K562 (cell line): ENCODE results near the gene SYNJ2. TPM values are rescaled to one million over a fixed set of nuclear protein-coding genes. Genes with fewer than 3 reads are reported as not detected.

Experiments
- ATAC-seq: fragments of 200-7000 bp; cut with Tn5 transposase; 3 replicates; pipeline ENCODE4 v1.9.1; 2020; ENCODE audit warnings: moderate library complexity
- BruUV-seq: library from RNA; stranded (reverse); fragments of 400-500 nt; replicated peaks from 2 replicates; lab custom pipeline; 2021; lab: Mats Ljungman, UMichigan
- CTCF ChIA-PET: fragments of 300-600 bp; formaldehyde crosslinking; extraction: SDS; loops from one replicate; lab custom pipeline; 2021; ENCODE audit warnings: low intra/inter-chr PET ratio; lab: Yijun Ruan, JAX
- POLR2A ChIA-PET: fragments of 300-600, 350-650 bp; sonication (Branson Sonifier 250); formaldehyde crosslinking; extraction: SDS; loops from one replicate; lab custom pipeline; 2021; ENCODE audit warnings: antibody characterized with exemption, inconsistent platforms; lab: Yijun Ruan, JAX
- DNase-seq, 4 experiments: peaks; one replicate each; pipeline versions ENCODE4 v3.0.0 to v3.0.0-alpha.2; 2011 to 2018; ENCODE audit warnings: low spot score in 3 of 4, mixed read lengths in 3 of 4; ENCODE audit errors: extremely low read depth in 1 of 4
- FAIRE-seq: peaks from 2 replicates; lab custom pipeline; 2011; peaks lifted over from hg19 to GRCh38; lab: Jason Lieb, UNC
- H2AFZ ChIP-seq: 2 replicates; pipeline ENCODE4 v1.6.0; 2011; ENCODE audit warnings: low read depth, low read length, control low read depth, inconsistent platforms
- H3K27ac ChIP-seq: fragments of 200-600 bp; 3 replicates; pipeline ENCODE4 v1.8.0; 2011; ENCODE audit warnings: low read depth, mild to moderate bottlenecking, control low read depth, inconsistent platforms, low read length, moderate library complexity, mixed read lengths; ENCODE audit errors: extremely low read depth
- H3K27me3 ChIP-seq, 2 experiments: fragments of 300-600 bp in 1 of 2; 2 replicates in 1 of 2; 3 replicates in 1 of 2; pipeline versions ENCODE4 v1.6.0 to v1.8.0; 2011; ENCODE audit warnings: inconsistent platforms in 2 of 2, low read length in 2 of 2, mild to moderate bottlenecking in 1 of 2, mixed read lengths in 1 of 2, moderate library complexity in 1 of 2; ENCODE audit not compliant: control insufficient read depth in 2 of 2, insufficient read depth in 2 of 2
- H3K36me3 ChIP-seq: fragments of 300-600 bp; 3 replicates; pipeline ENCODE4 v1.8.0; 2011; ENCODE audit warnings: mild to moderate bottlenecking, low read length, inconsistent platforms; ENCODE audit not compliant: control insufficient read depth, insufficient read depth
- H3K4me1 ChIP-seq, 2 experiments: fragments of 200-600 bp in 1 of 2; replicated peaks in 1 of 2; 2 replicates in 1 of 2; 3 replicates in 1 of 2; pipeline versions ENCODE4 v1.5.1 to v1.8.0; 2011; ENCODE audit warnings: inconsistent platforms in 2 of 2, low read length in 2 of 2, mild to moderate bottlenecking in 1 of 2, mixed read lengths in 1 of 2, moderate library complexity in 1 of 2; ENCODE audit not compliant: control insufficient read depth in 2 of 2, insufficient read depth in 2 of 2
- H3K4me2 ChIP-seq: 2 replicates; pipeline ENCODE4 v1.6.1; 2011; ENCODE audit warnings: low read length, control low read depth, inconsistent platforms, mixed read lengths; ENCODE audit not compliant: insufficient read depth
- H3K4me3 ChIP-seq: fragments of 200-600 bp; sonication (generic), shearing (Covaris generic); 2 replicates; pipeline ENCODE4 v1.5.1; 2016; ENCODE audit warnings: control low read depth, inconsistent platforms
- H3K79me2 ChIP-seq: fragments of 200-600 bp; 3 replicates; pipeline ENCODE4 v1.8.0; 2011; ENCODE audit warnings: low read length, inconsistent platforms; ENCODE audit not compliant: control insufficient read depth, insufficient read depth
- H3K9ac ChIP-seq, 2 experiments: 2 replicates each; pipeline versions ENCODE4 v1.6.0 to v1.6.1; 2011; ENCODE audit warnings: low read depth in 2 of 2, low read length in 2 of 2, control low read depth in 1 of 2, inconsistent platforms in 1 of 2, mild to moderate bottlenecking in 1 of 2, mixed read lengths in 1 of 2; ENCODE audit not compliant: insufficient read depth in 1 of 2
- H3K9me1 ChIP-seq: one replicate; pipeline ENCODE4 v1.6.0; 2011; ENCODE audit warnings: inconsistent platforms, mild to moderate bottlenecking, low read length, moderate library complexity; ENCODE audit not compliant: control insufficient read depth, insufficient read depth
- H3K9me3 ChIP-seq: replicated peaks from 2 replicates; pipeline ENCODE4 v1.5.1; 2011; ENCODE audit warnings: low read depth, low read length, inconsistent platforms; ENCODE audit not compliant: control insufficient read depth, insufficient read depth
- H4K20me1 ChIP-seq: replicated peaks from 2 replicates; pipeline ENCODE4 v1.6.1; 2011; ENCODE audit warnings: low read length, inconsistent platforms, mixed read lengths; ENCODE audit not compliant: control insufficient read depth, insufficient read depth
- NFE2L1 ChIP-seq: fragments of 450-650 bp; IDR thresholded peaks from 2 replicates; pipeline ENCODE4 v1.6.1; 2016; ENCODE audit warnings: missing genetic modification characterization, low read depth, mild to moderate bottlenecking, missing compliant biosample characterization, moderate library complexity, borderline replicate concordance
- PHF20 ChIP-seq: fragments of 450-650 bp; IDR thresholded peaks from 2 replicates; pipeline ENCODE4 v1.6.1; 2018; ENCODE audit not compliant: partially characterized antibody
- WGBS: fragments of 100-300 bp; shearing (Covaris generic); methylation state at CpG from one replicate; pipeline ENCODE4 v1.1.6; 2016; ENCODE audit warnings: low coverage, mixed read lengths; ENCODE audit not compliant: insufficient coverage; ENCODE audit errors: missing lambda C conversion rate; 5-methylcytosine and 5-hydroxymethylcytosine counted together
- in situ Hi-C: fragments of 300-500 bp; cut with MboI; formaldehyde crosslinking; loops from 4 replicates; pipeline ENCODE4 v1.15.0; 2018; ENCODE audit warnings: inconsistent platforms, mixed read lengths
- intact Hi-C: fragments of 100-400 bp; cut with micrococcal nuclease; formaldehyde crosslinking; loops from 2 replicates; pipeline ENCODE4 v1.14.2; 2022
- polyA plus RNA-seq, 8 experiments: library from polyadenylated mRNA; depleted of rRNA in 4 of 8; stranded (reverse) in 5 of 8; unstranded in 3 of 8; fragments of >200 nt; fragmentation: Nextera tagmentation in 2 of 8; fragmentation: Illumina TruSeq in 1 of 8; extraction: Ambion mirVana in 2 of 8; extraction: Trizol in 1 of 8; gene quantifications; 2 replicates each; pipeline versions ENCODE4 v1.2.1 to v1.2.3, GENCODE V29; 2011 to 2014; ENCODE audit warnings: inconsistent platforms in 1 of 8, missing spikeins in 1 of 8
- total RNA-seq, 7 experiments: library from RNA; depleted of rRNA in 6 of 7; stranded (reverse); fragments of >200 nt in 6 of 7; fragmentation: Illumina TruSeq in 2 of 7; extraction: Trizol in 2 of 7; gene quantifications; 2 replicates each; pipeline versions ENCODE4 v1.2.1 to v1.2.3, GENCODE V29; 2011 to 2021; ENCODE audit warnings: low replicate concordance in 1 of 7
- TF ChIP-seq, protein P1 (sequence below): sonication (generic); formaldehyde crosslinking; IDR thresholded peaks from 2 replicates; pipeline ENCODE4 v1.8.0; 2022; ENCODE audit warnings: mild to moderate bottlenecking, missing genetic modification reagents, borderline replicate concordance
- TF ChIP-seq, protein P2 (sequence below): sonication (generic); formaldehyde crosslinking; IDR thresholded peaks from 2 replicates; pipeline ENCODE4 v1.8.1; 2022; ENCODE audit warnings: missing genetic modification reagents
- TF ChIP-seq, protein P3 (sequence below): sonication (generic); formaldehyde crosslinking; IDR thresholded peaks from 2 replicates; pipeline ENCODE4 v1.9.0; 2022; ENCODE audit warnings: mild to moderate bottlenecking, missing genetic modification reagents
- TF ChIP-seq, protein P4 (sequence below): fragments of 450-650 bp; IDR thresholded peaks from 2 replicates; pipeline ENCODE4 v1.7.1; 2018; ENCODE audit warnings: mild to moderate bottlenecking, low read depth; ENCODE audit not compliant: partially characterized antibody

Gene SYNJ2
- total and polyA plus RNA-seq, 9 of the 15 experiments (the other 6 are each of a cell fraction or from before 2014, with no cell fraction given) = 3.0 to 27.7 (median 17.8) TPM

DNA sequence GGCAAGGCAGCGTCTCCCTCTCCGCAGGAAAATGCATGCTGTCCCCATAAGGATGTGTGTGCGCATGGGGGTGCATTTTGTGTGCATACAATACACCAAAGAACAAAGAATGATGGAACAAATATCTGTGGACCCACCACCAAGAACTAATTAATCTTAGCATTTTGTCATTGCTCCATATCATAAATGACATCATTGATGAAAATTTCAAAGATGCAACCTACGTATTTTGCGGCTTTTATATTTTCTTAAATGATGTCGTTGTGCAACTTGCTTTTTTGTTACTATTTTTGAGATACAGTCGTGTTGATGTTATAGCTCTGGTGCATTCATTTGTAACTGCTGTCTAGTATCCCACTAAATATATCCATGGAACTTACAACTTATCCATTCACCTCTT lies 96.7 kb downstream of the SYNJ2 start (continued):
- TF ChIP-seq, protein P1, sequence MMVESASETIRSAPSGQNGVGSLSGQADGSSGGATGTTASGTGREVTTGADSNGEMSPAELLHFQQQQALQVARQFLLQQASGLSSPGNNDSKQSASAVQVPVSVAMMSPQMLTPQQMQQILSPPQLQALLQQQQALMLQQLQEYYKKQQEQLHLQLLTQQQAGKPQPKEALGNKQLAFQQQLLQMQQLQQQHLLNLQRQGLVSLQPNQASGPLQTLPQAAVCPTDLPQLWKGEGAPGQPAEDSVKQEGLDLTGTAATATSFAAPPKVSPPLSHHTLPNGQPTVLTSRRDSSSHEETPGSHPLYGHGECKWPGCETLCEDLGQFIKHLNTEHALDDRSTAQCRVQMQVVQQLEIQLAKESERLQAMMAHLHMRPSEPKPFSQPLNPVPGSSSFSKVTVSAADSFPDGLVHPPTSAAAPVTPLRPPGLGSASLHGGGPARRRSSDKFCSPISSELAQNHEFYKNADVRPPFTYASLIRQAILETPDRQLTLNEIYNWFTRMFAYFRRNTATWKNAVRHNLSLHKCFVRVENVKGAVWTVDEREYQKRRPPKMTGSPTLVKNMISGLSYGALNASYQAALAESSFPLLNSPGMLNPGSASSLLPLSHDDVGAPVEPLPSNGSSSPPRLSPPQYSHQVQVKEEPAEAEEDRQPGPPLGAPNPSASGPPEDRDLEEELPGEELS (CRISPR knock-in tag) = no peak

DNA sequence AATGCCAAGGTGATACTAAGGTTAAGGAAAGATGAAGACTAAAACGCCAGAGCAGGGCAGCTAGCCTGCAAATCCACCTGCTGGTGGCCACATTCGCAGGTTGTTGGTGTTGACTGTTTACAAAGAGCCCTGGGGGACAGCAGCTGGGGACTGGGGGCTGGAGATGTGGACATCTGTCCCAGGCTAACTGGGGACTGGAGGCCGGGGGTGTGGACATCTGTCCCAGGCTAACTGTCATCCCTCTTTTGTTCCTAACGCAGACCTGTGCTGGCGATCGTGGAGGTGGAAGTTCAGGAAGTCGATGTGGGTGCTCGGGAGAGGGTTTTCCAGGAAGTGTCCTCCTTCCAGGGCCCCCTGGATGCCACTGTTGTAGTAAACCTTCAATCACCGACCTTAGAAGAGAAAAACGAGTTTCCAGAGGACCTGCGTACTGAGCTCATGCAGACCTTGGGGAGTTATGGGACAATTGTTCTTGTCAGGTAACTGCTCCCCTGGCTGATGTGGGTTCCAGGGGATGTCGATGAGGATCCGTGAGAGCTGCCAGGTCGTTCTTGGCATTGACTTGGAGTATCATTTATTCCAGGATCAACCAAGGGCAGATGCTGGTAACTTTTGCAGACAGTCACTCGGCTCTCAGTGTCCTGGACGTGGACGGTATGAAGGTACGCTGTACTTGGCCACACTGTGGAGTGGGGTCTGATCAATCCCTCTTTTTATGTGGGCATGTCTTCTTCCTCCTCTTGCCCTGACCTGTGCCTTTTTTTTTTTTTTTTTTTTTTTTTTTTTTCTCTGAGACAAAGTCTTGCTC lies 99.4 kb downstream of the SYNJ2 start:
- 77% methylated on average over 18 of the region's 18 CpGs for WGBS
- FAIRE-seq (no peak), ATAC-seq (no peak), DNase-seq (no peak)
- Histone ChIP-seq H2AFZ (no peak overlapping the region), H3K79me2 (no peaks in the 10 kb centered on the region), H3K4me1 (no peaks in the 10 kb centered on the region), H3K4me3 (no peak overlapping the region), H3K9me1 (peaks cover 2% of the 10 kb centered on the region), H3K4me2 (no peak overlapping the region), H4K20me1 (no peaks in the 10 kb centered on the region), H3K9ac (no peak overlapping the region), H3K36me3 (peaks cover 73% of the 10 kb centered on the region), H3K27me3 (no peaks in the 10 kb centered on the region), H3K27ac (no peak overlapping the region), H3K9me3 (no peaks in the 10 kb centered on the region)
- intact Hi-C loops = no loop called here
- ChIA-PET CTCF (no interaction called here), POLR2A (interaction anchor here (0.7 kb wide), 1 partner anchor 76 kb away, joined by 3 read pairs; no protein-coding TSS in a partner anchor)
- in situ Hi-C loops = no loop called here
- BruUV-seq = no TSS peak
- TF ChIP-seq, protein P2, sequence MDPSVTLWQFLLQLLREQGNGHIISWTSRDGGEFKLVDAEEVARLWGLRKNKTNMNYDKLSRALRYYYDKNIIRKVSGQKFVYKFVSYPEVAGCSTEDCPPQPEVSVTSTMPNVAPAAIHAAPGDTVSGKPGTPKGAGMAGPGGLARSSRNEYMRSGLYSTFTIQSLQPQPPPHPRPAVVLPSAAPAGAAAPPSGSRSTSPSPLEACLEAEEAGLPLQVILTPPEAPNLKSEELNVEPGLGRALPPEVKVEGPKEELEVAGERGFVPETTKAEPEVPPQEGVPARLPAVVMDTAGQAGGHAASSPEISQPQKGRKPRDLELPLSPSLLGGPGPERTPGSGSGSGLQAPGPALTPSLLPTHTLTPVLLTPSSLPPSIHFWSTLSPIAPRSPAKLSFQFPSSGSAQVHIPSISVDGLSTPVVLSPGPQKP = no peak
- TF ChIP-seq PHF20 (no peak), NFE2L1 (tag) (no peak)
- TF ChIP-seq, protein P3, sequence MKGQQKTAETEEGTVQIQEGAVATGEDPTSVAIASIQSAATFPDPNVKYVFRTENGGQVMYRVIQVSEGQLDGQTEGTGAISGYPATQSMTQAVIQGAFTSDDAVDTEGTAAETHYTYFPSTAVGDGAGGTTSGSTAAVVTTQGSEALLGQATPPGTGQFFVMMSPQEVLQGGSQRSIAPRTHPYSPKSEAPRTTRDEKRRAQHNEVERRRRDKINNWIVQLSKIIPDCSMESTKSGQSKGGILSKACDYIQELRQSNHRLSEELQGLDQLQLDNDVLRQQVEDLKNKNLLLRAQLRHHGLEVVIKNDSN (CRISPR knock-in tag) = no peak
- TF ChIP-seq, protein P4, sequence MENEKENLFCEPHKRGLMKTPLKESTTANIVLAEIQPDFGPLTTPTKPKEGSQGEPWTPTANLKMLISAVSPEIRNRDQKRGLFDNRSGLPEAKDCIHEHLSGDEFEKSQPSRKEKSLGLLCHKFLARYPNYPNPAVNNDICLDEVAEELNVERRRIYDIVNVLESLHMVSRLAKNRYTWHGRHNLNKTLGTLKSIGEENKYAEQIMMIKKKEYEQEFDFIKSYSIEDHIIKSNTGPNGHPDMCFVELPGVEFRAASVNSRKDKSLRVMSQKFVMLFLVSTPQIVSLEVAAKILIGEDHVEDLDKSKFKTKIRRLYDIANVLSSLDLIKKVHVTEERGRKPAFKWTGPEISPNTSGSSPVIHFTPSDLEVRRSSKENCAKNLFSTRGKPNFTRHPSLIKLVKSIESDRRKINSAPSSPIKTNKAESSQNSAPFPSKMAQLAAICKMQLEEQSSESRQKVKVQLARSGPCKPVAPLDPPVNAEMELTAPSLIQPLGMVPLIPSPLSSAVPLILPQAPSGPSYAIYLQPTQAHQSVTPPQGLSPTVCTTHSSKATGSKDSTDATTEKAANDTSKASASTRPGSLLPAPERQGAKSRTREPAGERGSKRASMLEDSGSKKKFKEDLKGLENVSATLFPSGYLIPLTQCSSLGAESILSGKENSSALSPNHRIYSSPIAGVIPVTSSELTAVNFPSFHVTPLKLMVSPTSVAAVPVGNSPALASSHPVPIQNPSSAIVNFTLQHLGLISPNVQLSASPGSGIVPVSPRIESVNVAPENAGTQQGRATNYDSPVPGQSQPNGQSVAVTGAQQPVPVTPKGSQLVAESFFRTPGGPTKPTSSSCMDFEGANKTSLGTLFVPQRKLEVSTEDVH = no peak
